NCI-H187 (cell line): Measurements from ENCODE around the gene TAAR8.
"Not testable (repeated sequence)": the region's sequence is repeated elsewhere in the genome, so short reads cannot be mapped to it uniquely, and the experiment has no call there.

Experiments used
- DNase-seq, 2 experiments: peaks; one replicate each; lab custom pipeline; 2025; lab: John Stamatoyannopoulos, UW

TAAR8 gene

GRCh38 chr6:132552372-132552771 is at the start of gene TAAR8:
TSS of gene TAAR8 (plus strand) at chr6:132552672. CDS start at chr6:132552693, 21 bp downstream.
- DNase-seq, result no peak

- DNase-seq, result no peak
Observed at GRCh38 chr6:132504757-132505156, 47.7 kb upstream of the TAAR8 start.

- no peak for DNase-seq
Observed at GRCh38 chr6:132505158-132505557, 47.3 kb upstream of the TAAR8 start.

- no peak for DNase-seq
Observed at GRCh38 chr6:132506461-132506860, 46.0 kb upstream of the TAAR8 start.

GRCh38 chr6:132506869-132507808 is 45.3 kb upstream of the TAAR8 start:
- DNase-seq, result no peak

GRCh38 chr6:132511210-132511830 is 41.2 kb upstream of the TAAR8 start:
- DNase-seq, result no peak

- no peak for DNase-seq
Observed at GRCh38 chr6:132511831-132512220, 40.6 kb upstream of the TAAR8 start.

GRCh38 chr6:132512342-132512637 is 40.2 kb upstream of the TAAR8 start:
- no peak for DNase-seq

GRCh38 chr6:132512638-132513632 is 39.5 kb upstream of the TAAR8 start, which contains the start of gene STX7:
TSS of gene STX7 (minus strand) at chr6:132513116. CDS start at chr6:132503530, 9,586 bp downstream.
- DNase-seq, result peak; percentile 58 to 76

GRCh38 chr6:132513831-132514545 is 38.5 kb upstream of the TAAR8 start:
- DNase-seq, result no peak

GRCh38 chr6:132515386-132515785 is 37.1 kb upstream of the TAAR8 start:
- no peak for DNase-seq

- no peak for DNase-seq
Observed at GRCh38 chr6:132520953-132521352, 31.5 kb upstream of the TAAR8 start.

- no peak for DNase-seq
Observed at GRCh38 chr6:132524646-132525045, 27.8 kb upstream of the TAAR8 start.

- no peak for DNase-seq
Observed at GRCh38 chr6:132525866-132526265, 26.6 kb upstream of the TAAR8 start.

GRCh38 chr6:132526461-132526860 is 26.0 kb upstream of the TAAR8 start:
- no peak for DNase-seq

GRCh38 chr6:132527791-132528190 is 24.7 kb upstream of the TAAR8 start:
- DNase-seq, result no peak

GRCh38 chr6:132530293-132530974 is 22.0 kb upstream of the TAAR8 start:
- DNase-seq, result peak in 1 of 2 experiments; percentile 37

- DNase-seq, result not testable (repeated sequence)
Observed at GRCh38 chr6:132534546-132534945, 17.9 kb upstream of the TAAR8 start.

- DNase-seq, result no peak
Observed at GRCh38 chr6:132537145-132537544, 15.3 kb upstream of the TAAR8 start.

GRCh38 chr6:132537977-132538376 is 14.5 kb upstream of the TAAR8 start, which contains the start of gene TAAR9:
TSS of gene TAAR9 (plus strand) at chr6:132538277. CDS start at chr6:132538290, 13 bp downstream.
- no peak for DNase-seq

- DNase-seq, result no peak
Observed at GRCh38 chr6:132544826-132545225, 7.6 kb upstream of the TAAR8 start.
